ENCODE measurements around the gene ZMAT5. TPM values are rescaled to one million over a fixed set of nuclear protein-coding genes. Genes with fewer than 3 reads are reported as not detected.

The ZMAT5 gene
- total and polyA plus RNA-seq, 10 of the 15 experiments (the other 5 are each of a cell fraction or from before 2014, with no cell fraction given) = 2.3 to 43.0 (median 21.9) TPM

GRCh38 chr22:29706486-29706885 is 60.3 kb downstream of the ZMAT5 start:
- Histone ChIP-seq H3K9ac (ENCODE audit: control insufficient read depth, insufficient read depth, low read length) (no peak overlapping the region), H3K79me2 (ENCODE audit: control insufficient read depth, insufficient read depth, low read length) (no peaks in the 10 kb centered on the region), H3K27ac (ENCODE audit: control insufficient read depth, insufficient read depth) (no peak overlapping the region), H3K4me1 (ENCODE audit: control insufficient read depth, insufficient read depth, low read length) (0 out of 2 replicates have a peak, but pooled peaks cover 3% of the 10 kb centered on the region), H3K9me3 (replicated peaks; ENCODE audit: control insufficient read depth, insufficient read depth, low read length) (no peaks in the 10 kb centered on the region), H3K27me3 (replicated peaks in 1 of 2; ENCODE audit: control insufficient read depth in 2 of 2, insufficient read depth in 2 of 2, low read length in 1 of 2) (no peaks in the 10 kb centered on the region), H2AFZ (ENCODE audit: control insufficient read depth, low read depth, low read length) (no peak overlapping the region), H4K20me1 (ENCODE audit: control insufficient read depth, insufficient read depth) (no peaks in the 10 kb centered on the region), H3K4me3 (no peak overlapping the region), H3K36me3 (ENCODE audit: control insufficient read depth in 2 of 2, insufficient read depth in 2 of 2, low read length in 1 of 2) (no peaks in the 10 kb centered on the region), H3K4me2 (ENCODE audit: control insufficient read depth, insufficient read depth) (no peak overlapping the region)
- intact Hi-C loops (cut with micrococcal nuclease; ENCODE audit: unreplicated experiment) = no loop called here
- RAD21 ChIA-PET (ENCODE audit: unreplicated experiment) = no interaction called here
- ATAC-seq (no peak), FAIRE-seq (no peak), DNase-seq (ENCODE audit: low read depth, low spot score) (no peak)
- WGBS (ENCODE audit: insufficient coverage, insufficient replicate concordance, low lambda C conversion rate, missing lambda C conversion rate) = 45% methylated on average over 8 of the region's 9 CpGs
- CTCF ChIA-PET = interaction anchor here (0.7 kb wide), 1 partner anchor 11 kb away, joined by 3 read pairs; no protein-coding TSS in a partner anchor
- POLR2A ChIA-PET = no interaction called here
- SMC1A ChIA-PET (ENCODE audit: uncharacterized antibody, unreplicated experiment) = no interaction called here
- no TSS peak for BruUV-seq (replicated peaks)
- in situ Hi-C loops (cut with MboI) = no loop called here
- TF ChIP-seq SP1 (IDR thresholded peaks at IDR 0.05; ENCODE audit: low read depth, low read length) (no peak), KAT2A (conservative IDR thresholded peaks at IDR 0.05; ENCODE audit: control insufficient read depth, low read depth, low read length) (no peak), STAT1 (conservative IDR thresholded peaks at IDR 0.05) (no peak), FOXK2 (IDR thresholded peaks at IDR 0.05) (no peak), ZZZ3 (IDR thresholded peaks at IDR 0.05; ENCODE audit: control insufficient read depth, insufficient read length, low read depth) (no peak), ZBED1 (IDR thresholded peaks at IDR 0.05; ENCODE audit: borderline replicate concordance) (no peak), SUPT20H (IDR thresholded peaks at IDR 0.05; ENCODE audit: borderline replicate concordance, control insufficient read depth, low read depth, low read length) (no peak), E2F4 (IDR thresholded peaks at IDR 0.05; ENCODE audit: low read depth, low read length) (no peak), NFXL1 (IDR thresholded peaks at IDR 0.05; ENCODE audit: borderline replicate concordance) (no peak), HSF1 (IDR thresholded peaks at IDR 0.05; ENCODE audit: low read depth, low read length) (no peak), ZNF274 (IDR thresholded peaks at IDR 0.05; ENCODE audit: insufficient read depth, insufficient read length) (no peak), SKIL (IDR thresholded peaks at IDR 0.05; ENCODE audit: low read depth, poor library complexity, severe bottlenecking) (no peak), CBX3 (IDR thresholded peaks at IDR 0.05; ENCODE audit: borderline replicate concordance, low read depth) (no peak), BMI1 (IDR thresholded peaks at IDR 0.05; ENCODE audit: borderline replicate concordance) (no peak), TCF3 (IDR thresholded peaks at IDR 0.05; ENCODE audit: borderline replicate concordance, insufficient read depth, low read depth, low read length) (no peak), SMARCA5 (IDR thresholded peaks at IDR 0.05) (no peak)
- TF ChIP-seq, protein P1, sequence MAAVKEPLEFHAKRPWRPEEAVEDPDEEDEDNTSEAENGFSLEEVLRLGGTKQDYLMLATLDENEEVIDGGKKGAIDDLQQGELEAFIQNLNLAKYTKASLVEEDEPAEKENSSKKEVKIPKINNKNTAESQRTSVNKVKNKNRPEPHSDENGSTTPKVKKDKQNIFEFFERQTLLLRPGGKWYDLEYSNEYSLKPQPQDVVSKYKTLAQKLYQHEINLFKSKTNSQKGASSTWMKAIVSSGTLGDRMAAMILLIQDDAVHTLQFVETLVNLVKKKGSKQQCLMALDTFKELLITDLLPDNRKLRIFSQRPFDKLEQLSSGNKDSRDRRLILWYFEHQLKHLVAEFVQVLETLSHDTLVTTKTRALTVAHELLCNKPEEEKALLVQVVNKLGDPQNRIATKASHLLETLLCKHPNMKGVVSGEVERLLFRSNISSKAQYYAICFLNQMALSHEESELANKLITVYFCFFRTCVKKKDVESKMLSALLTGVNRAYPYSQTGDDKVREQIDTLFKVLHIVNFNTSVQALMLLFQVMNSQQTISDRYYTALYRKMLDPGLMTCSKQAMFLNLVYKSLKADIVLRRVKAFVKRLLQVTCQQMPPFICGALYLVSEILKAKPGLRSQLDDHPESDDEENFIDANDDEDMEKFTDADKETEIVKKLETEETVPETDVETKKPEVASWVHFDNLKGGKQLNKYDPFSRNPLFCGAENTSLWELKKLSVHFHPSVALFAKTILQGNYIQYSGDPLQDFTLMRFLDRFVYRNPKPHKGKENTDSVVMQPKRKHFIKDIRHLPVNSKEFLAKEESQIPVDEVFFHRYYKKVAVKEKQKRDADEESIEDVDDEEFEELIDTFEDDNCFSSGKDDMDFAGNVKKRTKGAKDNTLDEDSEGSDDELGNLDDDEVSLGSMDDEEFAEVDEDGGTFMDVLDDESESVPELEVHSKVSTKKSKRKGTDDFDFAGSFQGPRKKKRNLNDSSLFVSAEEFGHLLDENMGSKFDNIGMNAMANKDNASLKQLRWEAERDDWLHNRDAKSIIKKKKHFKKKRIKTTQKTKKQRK (IDR thresholded peaks at IDR 0.05; ENCODE audit: low read depth, low read length) = no peak

Data from GM12878 (cell line).